HG02759 (cell line): ENCODE data around the gene SVBP.
"Not testable (repeated sequence)": the region's sequence is repeated elsewhere in the genome, so short reads cannot be mapped to it uniquely, and the experiment has no call there.

ENCODE experiments used
- ATAC-seq: cut with Tn5 transposase; IDR thresholded peaks from one replicate; pipeline ENCODE4 v1.9.1; 2021; ENCODE audit warnings: mild to moderate bottlenecking, moderate library complexity; ENCODE audit not compliant: unreplicated experiment

The SVBP gene, protein sequence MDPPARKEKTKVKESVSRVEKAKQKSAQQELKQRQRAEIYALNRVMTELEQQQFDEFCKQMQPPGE

DNA sequence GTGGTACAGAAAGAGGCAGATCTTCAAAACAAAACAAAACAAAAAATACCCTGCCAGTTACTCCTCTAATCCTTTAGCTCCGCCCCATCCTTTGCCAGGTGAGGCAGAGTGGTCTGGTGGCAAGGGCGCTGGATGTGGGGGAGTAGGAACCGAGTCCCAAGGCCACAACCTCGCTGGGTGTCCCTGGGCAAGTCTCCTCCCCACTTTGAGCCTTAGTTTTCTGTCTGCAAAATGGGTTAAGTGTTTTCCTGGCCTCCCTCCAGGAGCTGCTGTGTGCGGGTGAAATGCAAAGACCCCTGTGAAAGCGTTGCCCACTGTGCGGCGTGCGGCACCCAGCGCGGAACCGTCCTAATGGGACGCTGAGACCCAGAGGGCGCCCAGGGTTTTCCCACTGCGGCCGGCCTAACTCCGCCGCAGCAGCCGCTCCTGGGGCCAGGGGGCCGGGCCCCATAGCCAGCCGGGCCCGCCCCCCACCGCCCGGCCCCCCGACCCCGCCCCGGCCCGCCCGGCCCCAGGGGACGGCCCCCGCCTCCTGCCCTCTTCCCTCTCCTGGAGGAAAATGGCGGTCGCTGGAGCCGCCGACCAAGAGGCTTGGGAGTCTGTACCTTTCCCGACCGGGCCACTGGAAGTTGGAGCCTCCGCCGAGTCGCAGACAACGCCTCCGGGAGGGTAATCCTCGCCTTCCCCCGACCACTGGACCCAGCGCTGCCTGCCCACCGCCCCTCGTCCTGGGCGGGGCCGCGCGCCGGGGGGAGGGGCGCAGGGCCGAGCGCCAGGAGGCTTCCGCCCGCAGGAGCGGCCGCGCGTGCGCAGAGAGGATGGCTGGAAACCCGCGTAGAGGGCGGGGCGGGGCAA, at the start of gene SVBP, which contains the start of gene ERMAP:
Gene SVBP, minus strand, starts transcription at position 813 of the 855 bp plus-strand sequence. CDS start 853 bp downstream, outside the sequence.
Gene ERMAP, plus strand, starts transcription at position 538 of the 855 bp plus-strand sequence. CDS start 13,327 bp downstream, outside the sequence.
- peak; percentile 87 for ATAC-seq

DNA sequence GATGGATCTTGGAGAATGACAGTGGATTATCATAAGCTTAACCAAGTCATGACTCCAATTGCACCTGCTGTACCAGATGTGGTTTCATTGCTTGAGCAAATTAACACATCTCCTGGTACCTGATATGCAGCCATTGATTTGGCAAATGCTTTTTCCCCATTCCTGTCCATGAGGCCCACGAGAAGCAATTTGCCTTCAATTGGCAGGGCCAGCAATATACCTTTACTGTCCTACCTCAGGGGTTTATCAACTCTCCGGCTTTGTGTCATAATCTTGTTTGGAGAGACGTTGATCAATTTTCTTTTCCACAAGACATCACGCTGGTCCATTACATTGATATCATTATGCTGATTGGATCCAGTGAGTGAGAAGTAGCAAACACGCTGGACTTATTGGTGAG, 49.4 kb upstream of the SVBP start:
- no peak for ATAC-seq

DNA sequence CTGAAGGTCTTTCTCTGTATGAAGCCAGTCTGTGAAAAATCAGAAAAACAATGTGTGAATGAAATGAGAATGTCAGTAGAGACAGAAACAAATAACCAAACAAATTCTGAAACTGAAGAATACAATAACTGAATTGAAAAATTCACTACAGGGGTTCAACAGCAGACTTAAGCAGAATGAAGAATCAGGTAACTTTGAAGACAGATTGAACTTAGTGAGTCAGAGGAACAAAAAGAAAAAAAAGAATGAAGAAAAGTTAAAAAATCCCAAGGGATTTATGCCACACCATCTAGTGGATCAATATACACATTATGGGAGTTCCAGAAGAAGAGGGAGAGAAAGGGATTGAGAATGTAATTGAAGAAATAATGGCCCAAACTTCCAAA, 43.8 kb upstream of the SVBP start:
- ATAC-seq, result no peak

DNA sequence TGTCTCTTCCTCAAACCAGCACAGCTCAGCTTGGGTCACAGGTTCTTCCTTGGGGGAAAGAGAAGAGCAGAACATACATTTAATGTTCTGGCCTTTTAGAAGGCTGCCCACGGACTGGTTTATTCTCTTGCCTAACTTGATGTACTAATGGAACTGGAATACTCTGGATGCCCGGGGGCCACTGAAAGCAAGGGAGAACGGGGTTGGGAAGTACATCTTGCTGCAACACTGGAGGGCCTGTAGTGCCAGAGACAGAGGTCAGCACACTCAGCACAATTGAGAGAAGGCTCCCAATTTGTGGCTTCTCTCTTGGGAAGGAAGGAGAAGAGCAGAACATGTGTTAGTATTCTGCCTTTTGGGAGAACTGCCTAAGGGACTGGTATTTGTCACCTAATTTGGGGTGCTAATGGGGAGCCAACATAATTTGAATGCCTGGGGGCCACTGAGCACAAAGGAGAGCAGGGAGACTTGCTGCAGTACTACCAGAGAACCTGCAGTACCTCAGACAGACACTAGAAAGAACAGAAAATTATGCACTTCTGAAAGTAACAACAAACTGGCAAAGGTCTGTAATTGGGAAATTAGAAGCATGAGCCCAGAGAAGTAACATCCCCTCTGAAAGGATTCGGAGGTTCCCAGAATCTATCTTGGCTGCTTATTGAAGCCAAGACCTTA, 43.3 kb upstream of the SVBP start:
- no peak for ATAC-seq

DNA sequence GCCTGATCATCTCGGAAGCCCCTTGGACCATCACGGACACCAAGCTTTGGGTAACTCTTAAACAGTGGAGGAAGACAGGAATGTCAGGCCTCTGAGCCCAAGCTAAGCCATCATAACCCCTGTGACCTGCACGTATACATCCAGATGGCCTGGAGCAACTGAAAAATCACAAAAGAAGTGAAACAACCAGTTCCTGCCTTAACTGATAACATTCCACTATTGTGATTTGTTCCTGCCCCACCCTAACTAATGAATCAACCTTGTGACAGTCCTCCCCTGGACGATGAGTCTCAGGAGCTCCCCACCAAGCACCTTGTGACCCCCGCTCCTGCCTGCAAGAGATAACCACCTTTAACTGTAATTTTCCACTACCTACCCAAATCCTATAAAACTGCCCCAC, 42.2 kb upstream of the SVBP start:
- not testable (repeated sequence) for ATAC-seq

DNA sequence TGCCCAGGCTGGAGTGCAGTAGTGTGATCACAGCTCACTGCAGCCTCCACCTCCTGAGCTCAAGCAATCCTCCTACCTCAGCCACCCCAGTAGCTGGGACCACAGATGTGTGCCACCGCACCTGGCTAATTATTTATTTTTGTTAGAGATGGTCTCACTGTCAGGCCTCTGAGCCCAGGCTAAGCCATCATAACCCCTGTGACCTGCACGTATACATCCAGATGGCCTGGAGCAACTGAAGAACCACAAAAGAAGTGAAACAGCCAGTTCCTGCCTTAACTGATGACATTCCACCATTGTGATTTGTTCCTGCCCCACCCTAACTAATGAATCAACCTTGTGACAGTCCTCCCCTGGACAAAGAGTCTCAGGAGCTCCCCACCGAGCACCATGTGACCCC, 39.4 kb upstream of the SVBP start:
- ATAC-seq, result not testable (repeated sequence)

DNA sequence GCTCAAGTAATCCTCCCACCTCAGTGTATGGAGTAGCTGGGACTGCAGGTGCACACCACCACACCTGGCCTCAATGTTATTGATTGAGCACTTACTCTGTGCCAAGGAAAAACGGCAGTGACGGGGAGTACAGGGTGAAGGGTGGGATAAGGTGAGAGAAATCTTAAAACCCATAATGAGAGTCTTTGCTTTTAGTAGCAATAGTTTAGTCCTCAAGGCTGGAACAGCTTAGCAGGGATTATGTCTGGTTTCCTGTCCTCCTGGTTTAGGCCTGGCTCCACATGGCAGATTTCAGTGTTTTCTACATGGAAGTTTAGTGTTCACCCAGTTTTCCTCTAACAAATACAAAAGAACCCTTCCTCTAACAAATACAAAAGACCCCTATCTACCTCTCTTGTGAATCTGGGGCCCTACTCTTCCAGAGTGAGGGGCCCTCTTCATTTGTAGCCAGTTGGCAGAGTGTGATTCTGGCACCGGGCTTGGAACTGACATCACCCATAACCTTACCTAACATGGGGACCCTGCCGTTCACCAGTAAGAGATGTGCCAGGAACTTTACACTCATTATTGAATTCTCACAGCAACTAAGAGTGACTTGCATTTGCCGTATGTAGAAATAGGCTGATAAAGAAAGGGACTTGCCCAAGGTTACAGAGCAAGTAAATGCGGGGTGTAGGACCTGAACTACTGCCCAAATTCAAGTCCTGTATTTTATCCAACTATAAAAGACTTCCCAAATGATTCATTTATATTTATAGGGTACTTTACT, 36.1 kb upstream of the SVBP start:
- ATAC-seq, result no peak

DNA sequence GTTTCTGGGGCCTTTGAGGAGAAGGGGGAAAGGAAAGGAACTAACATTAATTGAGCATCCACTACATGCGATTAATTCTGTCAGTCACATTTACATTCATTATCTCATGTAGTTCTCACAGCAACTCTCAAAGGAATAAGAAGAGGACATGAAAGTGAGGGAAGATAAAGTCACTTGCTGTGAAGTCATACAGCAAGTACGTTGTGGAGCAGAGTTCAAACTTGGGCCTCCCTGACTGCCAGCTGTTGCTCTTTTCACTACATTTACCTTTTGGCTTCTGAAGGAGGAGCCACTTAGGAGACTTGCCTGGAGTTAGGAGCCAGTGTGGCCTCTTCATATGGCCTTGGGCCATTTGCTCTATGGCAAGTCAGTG, 35.4 kb upstream of the SVBP start:
- no peak for ATAC-seq

DNA sequence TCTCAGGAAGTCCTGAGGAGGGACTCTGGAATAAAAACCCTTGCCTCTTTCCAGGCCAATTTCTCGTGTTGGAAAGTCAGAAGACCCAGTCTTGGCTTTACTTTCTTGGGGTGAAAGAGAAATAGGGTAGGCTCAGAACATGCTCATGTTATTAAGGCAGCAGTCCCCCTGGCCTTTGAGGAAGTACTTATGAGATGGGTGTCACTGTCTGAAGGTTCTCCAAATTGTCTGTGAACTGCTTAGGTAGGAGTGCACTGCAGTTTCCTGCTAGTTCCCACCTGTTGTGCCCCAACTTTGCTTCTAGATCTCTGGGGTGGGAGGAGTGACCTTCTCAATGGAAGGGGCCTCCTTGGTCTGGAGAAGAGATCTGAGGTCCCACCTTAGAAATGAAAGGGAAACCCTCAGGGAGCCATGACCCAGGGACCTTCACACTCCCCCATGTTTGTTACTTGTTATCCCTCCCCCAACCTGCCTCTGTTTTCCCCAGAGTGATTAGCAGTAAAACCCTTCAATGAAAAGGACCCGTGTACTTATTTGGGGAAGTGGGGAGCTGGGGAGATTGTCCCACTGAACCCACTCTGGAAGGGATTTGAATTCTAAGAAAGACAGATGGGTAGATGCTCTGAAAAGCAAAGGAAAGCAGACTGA, 34.9 kb upstream of the SVBP start:
- ATAC-seq, result no peak

DNA sequence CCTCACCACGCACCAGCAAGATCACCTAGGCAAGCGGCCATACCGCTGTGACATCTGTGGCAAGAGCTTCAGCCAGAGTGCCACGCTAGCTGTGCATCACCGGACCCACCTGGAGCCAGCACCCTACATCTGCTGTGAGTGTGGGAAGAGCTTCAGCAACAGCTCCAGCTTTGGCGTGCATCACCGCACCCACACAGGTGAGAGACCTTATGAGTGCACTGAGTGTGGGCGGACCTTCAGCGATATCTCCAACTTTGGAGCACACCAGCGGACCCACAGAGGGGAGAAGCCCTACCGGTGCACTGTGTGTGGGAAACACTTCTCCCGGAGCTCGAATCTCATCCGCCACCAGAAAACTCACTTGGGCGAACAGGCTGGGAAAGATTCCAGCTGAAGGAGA, 34.2 kb upstream of the SVBP start:
- ATAC-seq, result no peak

DNA sequence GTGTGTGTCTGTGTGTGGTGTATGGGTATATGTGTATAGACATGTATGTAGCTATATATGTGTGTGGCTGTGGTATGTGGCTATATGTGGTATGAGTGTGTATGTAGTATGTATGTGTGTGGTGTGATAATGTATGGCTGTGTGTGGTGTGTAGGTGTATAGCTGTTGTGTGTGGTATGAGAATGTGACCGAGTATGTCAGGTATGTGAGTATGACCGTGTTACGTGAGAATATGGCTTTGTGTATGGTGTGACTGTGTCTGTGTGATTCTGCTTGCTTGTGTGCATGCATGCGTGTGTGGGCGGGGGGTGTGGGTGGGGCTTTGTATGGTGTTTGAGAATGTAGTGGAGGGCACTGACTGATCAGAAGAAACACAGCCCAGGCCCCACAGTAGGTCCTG, 32.7 kb upstream of the SVBP start:
- no peak for ATAC-seq

DNA sequence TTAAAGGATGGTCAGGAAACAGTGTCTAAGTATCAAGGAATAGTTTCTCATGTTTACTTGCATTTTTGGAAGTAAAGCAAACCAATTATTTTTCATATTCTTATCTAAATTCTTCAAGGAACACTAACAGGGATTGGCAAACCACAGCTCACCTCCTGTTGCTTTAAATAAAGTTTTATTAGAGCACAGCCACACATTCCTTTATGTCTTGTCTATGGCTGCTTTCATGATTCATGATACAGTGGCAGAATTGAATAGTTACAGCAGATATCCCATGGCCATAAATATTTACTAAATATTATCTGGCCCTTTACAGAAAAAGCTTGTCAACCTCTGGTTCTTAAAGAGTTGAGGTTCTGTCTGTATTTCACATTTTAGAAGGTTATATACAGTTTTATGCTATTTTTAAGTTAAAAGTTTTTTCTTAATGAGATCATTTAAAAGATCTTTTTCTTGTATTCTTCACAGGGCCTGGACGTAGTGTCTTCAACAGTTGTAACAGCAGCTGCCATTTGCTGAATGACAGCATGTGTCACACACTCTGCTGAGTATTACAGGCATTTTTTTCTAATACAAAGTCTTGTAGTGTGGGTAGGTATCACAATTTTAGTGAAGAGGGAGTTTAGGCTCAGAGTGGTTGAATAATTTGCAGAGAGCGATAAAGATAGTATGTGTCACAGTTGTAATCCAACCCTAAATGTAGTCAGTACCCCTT, 31.8 kb upstream of the SVBP start:
- ATAC-seq, result no peak

DNA sequence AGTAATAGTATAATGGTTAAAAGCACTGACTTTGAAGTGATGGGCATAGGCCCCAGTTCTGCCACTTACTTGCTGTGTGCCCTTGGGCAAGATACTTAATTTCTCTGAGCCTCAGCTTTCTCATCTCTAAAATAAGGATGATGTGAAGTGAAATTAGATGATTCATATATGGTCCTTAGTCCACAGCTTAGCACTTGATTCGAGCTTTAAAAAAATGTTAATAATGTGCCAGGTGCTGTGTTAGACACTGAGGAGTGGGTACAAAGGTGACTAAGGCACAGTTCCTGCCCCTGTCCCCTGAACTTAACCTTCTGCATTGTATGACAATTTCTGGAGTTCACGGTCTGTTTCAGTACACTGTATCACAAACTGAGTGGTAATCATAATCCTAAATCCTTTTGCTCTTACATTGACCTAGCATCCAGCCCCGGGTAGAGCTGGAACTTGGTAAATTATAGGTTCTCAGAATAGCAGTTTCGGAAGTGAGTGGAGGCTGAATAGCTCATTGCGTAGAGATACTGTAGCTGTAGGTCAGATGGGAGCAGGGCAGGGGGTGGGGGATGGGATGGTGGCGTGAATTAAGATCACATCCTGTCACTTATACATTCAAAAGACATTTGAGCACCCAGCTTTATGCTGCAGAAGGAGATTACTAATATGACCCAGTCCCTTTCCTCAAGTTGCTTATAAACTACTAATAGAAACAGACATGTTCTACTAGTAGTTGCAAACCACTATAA, 30.7 kb upstream of the SVBP start:
- ATAC-seq, result no peak

DNA sequence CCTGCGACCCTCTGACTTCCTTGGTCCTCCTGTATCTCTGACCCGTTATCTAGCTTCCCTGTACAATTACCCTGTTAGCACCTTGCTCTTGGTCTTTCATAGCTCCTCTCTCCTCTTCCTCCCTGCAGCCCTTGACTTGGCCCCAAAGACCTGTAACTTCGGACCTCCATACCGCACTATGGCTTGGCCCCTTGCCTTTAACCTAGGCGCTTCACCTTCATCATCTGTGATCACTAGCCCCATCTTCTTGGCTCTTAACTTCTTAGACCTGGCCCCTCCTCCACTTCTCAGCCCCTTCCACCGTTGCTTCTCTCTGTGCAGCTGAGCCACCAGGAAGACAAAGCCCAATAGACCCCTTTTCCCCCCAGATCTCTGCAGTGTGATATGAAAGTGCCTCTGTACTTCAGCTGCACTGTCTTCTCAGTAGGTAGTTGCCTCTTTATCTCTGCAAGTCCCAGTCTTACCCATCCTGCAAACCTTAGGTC, 30.0 kb upstream of the SVBP start:
- no peak for ATAC-seq

DNA sequence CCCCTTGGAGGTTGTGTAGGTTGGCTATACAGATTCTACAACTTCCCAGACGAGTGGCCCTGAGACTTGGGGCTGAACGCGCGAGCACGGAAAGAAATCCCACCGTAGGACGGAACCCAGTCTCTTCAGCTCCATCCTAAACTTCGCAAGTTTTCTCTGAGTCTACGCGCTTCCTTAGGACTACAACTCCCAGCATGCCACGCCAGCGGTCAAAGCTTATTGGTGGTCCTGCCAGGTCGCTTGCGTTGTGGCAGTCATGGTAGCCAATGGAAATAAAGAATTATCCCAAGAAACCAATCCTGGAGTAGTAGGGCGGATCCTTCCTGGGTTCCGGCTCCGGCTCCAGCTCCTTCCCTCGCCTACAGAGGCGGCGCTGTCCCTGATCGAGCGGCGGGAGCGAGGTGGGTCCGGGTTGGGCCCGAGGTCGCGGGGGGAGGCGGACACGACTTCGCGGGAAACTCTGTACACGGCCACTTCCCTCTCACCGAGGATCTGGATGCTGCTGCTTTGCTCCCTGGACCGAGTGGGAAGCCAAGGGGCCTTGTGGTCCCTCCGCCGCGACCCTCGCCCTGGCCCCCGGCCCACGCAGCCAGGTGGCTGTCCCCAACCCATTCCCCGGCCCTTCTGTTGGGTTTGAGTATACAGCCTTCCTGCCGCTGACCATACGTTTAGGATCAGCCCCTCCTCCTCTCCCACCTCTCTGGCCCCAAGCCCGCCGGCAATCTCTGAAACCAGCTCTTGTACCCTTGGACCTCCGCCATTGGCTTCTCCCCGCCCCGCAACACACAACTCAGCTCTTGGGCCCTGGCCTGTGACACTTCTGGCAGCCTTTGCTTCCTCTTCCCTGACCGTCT, 29.3 kb upstream of the SVBP start, which contains the start of gene ZNF691:
Gene ZNF691, plus strand, starts transcription at position 357 of the 854 bp plus-strand sequence. CDS start 3,046 bp downstream, outside the sequence.
- peak; percentile 90 for ATAC-seq

DNA sequence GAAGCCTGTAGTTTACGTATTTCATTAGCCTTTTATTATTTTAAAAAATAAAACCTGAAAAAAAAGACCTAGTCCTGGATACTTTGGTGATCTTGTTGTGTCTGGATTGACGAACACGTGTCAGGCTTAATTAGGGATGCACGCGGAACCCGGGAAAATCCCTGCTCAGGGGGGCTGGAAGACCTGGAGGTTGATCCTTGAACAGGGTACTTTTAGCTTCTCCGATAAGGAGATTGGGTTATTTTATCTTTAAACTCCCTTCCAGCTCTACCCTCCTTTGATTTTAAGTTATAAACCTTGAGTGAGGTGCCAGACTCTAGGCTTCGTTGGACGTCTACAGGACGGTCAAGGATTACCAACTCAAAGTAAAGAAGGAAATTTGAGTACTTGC, 28.7 kb upstream of the SVBP start:
- ATAC-seq, result peak; percentile 20

DNA sequence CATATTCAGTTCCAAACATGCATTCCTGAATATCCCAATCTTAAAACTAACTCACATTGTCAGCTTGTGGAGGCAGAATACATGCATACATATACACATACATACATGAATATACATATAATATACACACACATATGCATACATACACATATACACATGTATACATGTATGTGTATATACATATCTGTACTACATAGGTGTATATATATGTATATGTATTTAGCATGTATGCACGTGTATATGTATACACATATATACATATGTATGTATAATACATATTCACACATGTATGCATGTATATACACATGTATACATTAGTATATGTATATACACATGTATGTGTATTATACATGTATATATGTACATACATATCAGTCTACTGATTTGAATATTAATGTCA, 28.0 kb upstream of the SVBP start:
- ATAC-seq, result no peak

DNA sequence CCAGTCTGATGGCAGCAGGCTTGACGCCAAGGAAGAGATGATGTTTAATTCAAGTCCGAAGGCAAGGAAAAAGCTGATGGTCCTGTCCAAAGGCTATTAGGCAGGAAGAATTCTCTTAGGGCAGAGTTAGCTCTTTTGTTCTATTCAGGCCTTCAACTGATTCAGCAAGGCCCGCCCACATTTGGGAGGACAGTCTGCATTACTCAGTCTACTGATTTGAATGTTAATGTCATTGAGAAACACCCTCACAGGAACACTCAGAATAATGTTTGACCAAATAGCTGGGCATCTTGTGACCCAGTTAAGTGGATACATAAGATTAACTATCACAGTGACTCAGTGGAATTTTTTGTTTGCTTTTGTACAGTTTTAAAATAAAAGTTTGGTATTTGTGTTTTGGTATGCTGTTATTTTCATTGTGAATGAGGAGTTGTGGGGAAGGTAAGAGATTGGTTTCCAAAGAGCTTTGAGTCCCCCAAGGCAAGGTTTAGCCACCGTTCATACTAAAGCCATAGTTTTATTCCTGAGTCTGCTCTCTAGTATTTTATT, 27.5 kb upstream of the SVBP start:
- ATAC-seq, result no peak
